IMR-90 (cell line): ENCODE measurements around the gene NFX1. TPM values are rescaled to one million over a fixed set of nuclear protein-coding genes. Genes with fewer than 3 reads are reported as not detected.
A peak's percentile ranks its signal among the peaks of the same experiment; 100 is the strongest.

Experiments
- ATAC-seq: fragments of 200-7000 bp; cut with Tn5 transposase; 2 replicates; pipeline ENCODE4 v1.9.1; 2020; ENCODE audit warnings: low read depth, mild to moderate bottlenecking, moderate library complexity
- BruUV-seq: library from RNA; stranded (reverse); fragments of 400-500 nt; replicated peaks from 2 replicates; lab custom pipeline; 2021; lab: Mats Ljungman, UMichigan
- CTCF ChIA-PET: fragments of 300-600 bp; formaldehyde crosslinking; extraction: SDS; loops from one replicate; lab custom pipeline; 2021; ENCODE audit warnings: antibody characterized with exemption; lab: Yijun Ruan, JAX
- POLR2A ChIA-PET: fragments of 300-600 bp; sonication (Branson Sonifier 250); formaldehyde crosslinking; loops from one replicate; lab custom pipeline; 2022; ENCODE audit warnings: antibody characterized with exemption; ENCODE audit not compliant: unreplicated experiment; lab: Charles Lee
- DNase-seq: peaks from one replicate; pipeline ENCODE4 v3.0.0; 2013
- H2AFZ ChIP-seq: replicated peaks from 2 replicates; pipeline ENCODE3; 2013; ENCODE audit warnings: low read length, mild to moderate bottlenecking; ENCODE audit not compliant: poor library complexity
- H2AK5ac ChIP-seq: 2 replicates; pipeline ENCODE4 v1.6.1; 2013; ENCODE audit warnings: low read depth, low read length, inconsistent platforms
- H2AK9ac ChIP-seq: replicated peaks from 2 replicates; pipeline ENCODE3; 2013; ENCODE audit warnings: mild to moderate bottlenecking, low read depth, low read length, moderate library complexity; ENCODE audit not compliant: poor library complexity
- H2BK120ac ChIP-seq: 2 replicates; pipeline ENCODE4 v1.6.1; 2013; ENCODE audit warnings: low read depth, low read length, inconsistent platforms
- H2BK15ac ChIP-seq: 3 replicates; pipeline ENCODE4 v1.6.1; 2013; ENCODE audit warnings: low read depth, low read length, inconsistent platforms
- H2BK20ac ChIP-seq: 2 replicates; pipeline ENCODE4 v1.6.1; 2013; ENCODE audit warnings: low read depth, mild to moderate bottlenecking, inconsistent platforms, low read length, moderate library complexity
- H2BK5ac ChIP-seq: 2 replicates; pipeline ENCODE4 v1.6.1; 2013; ENCODE audit warnings: mild to moderate bottlenecking, low read depth, low read length, inconsistent platforms; ENCODE audit not compliant: poor library complexity, severe bottlenecking
- H3K14ac ChIP-seq: replicated peaks from 2 replicates; pipeline ENCODE4 v1.6.1; 2013; ENCODE audit warnings: low read depth, low read length, inconsistent platforms
- H3K18ac ChIP-seq: 2 replicates; pipeline ENCODE4 v1.6.1; 2013; ENCODE audit warnings: low read depth, low read length, control low read depth
- H3K23ac ChIP-seq: 2 replicates; pipeline ENCODE4 v1.6.1; 2013; ENCODE audit warnings: low read depth, low read length, inconsistent platforms
- H3K27ac ChIP-seq: 2 replicates; pipeline ENCODE4 v1.5.1; 2013; ENCODE audit warnings: mild to moderate bottlenecking, control low read depth, low read length; ENCODE audit not compliant: insufficient read depth
- H3K27me3 ChIP-seq: 2 replicates; pipeline ENCODE4 v1.6.1; 2013; ENCODE audit warnings: low read length; ENCODE audit not compliant: control insufficient read depth, insufficient read depth
- H3K36me3 ChIP-seq: 2 replicates; pipeline ENCODE4 v1.6.1; 2013; ENCODE audit warnings: low read length, mixed read lengths; ENCODE audit not compliant: control insufficient read depth, insufficient read depth
- H3K4ac ChIP-seq: 2 replicates; pipeline ENCODE4 v1.6.1; 2013; ENCODE audit warnings: low read depth, low read length, inconsistent platforms
- H3K4me1 ChIP-seq: 2 replicates; pipeline ENCODE4 v1.6.1; 2013; ENCODE audit warnings: low read length, mixed read lengths; ENCODE audit not compliant: control insufficient read depth, insufficient read depth
- H3K4me2 ChIP-seq: 2 replicates; pipeline ENCODE4 v1.6.1; 2013; ENCODE audit warnings: low read depth, mild to moderate bottlenecking, control low read depth, low read length, moderate library complexity
- H3K4me3 ChIP-seq: 2 replicates; pipeline ENCODE4 v1.5.1; 2013; ENCODE audit warnings: low read depth, mild to moderate bottlenecking, control low read depth, low read length, moderate library complexity; ENCODE audit not compliant: insufficient read depth
- H3K56ac ChIP-seq: 2 replicates; pipeline ENCODE4 v1.6.1; 2013; ENCODE audit warnings: low read length, inconsistent platforms; ENCODE audit not compliant: insufficient read depth; ENCODE audit errors: extremely low read depth
- H3K79me1 ChIP-seq, 2 experiments: 2 replicates each; pipeline ENCODE4 v1.6.1; 2013; ENCODE audit warnings: low read length in 2 of 2, inconsistent platforms in 1 of 2, low read depth in 1 of 2
- H3K9ac ChIP-seq: 2 replicates; pipeline ENCODE4 v1.6.1; 2013; ENCODE audit warnings: low read depth, low read length, control low read depth
- H3K9me1 ChIP-seq: 2 replicates; pipeline ENCODE4 v1.6.1; 2013; ENCODE audit warnings: low read length, inconsistent platforms; ENCODE audit not compliant: insufficient read depth
- H3K9me3 ChIP-seq: 2 replicates; pipeline ENCODE4 v1.6.1; 2013; ENCODE audit warnings: low read length; ENCODE audit not compliant: control insufficient read depth, insufficient read depth
- H4K20me1 ChIP-seq: 2 replicates; pipeline ENCODE4 v1.6.1; 2013; ENCODE audit warnings: low read length, inconsistent platforms; ENCODE audit not compliant: insufficient read depth
- H4K5ac ChIP-seq: 2 replicates; pipeline ENCODE4 v1.6.1; 2013; ENCODE audit warnings: mild to moderate bottlenecking, low read depth, low read length, control low read depth
- H4K8ac ChIP-seq, 2 experiments: 2 replicates each; pipeline ENCODE4 v1.6.1; 2013; ENCODE audit warnings: low read depth in 2 of 2, low read length in 2 of 2, control low read depth in 1 of 2, inconsistent platforms in 1 of 2
- H4K91ac ChIP-seq: 2 replicates; pipeline ENCODE4 v1.6.1; 2013; ENCODE audit warnings: low read depth, low read length, inconsistent platforms; ENCODE audit not compliant: insufficient read depth
- CEBPB ChIP-seq: IDR thresholded peaks from 2 replicates; pipeline ENCODE4 v1.6.1; 2012; ENCODE audit warnings: low read depth, low read length, improper control_type of control experiment
- CHD1 ChIP-seq: IDR thresholded peaks from 2 replicates; pipeline ENCODE4 v1.6.1; 2012; ENCODE audit warnings: low read depth, low read length, improper control_type of control experiment
- FOS ChIP-seq: fragments of 150-350 bp; IDR thresholded peaks from 2 replicates; pipeline ENCODE4 v1.6.1; 2016; ENCODE audit warnings: low read depth, low read length
- MAFK ChIP-seq: IDR thresholded peaks from 2 replicates; pipeline ENCODE4 v1.6.1; 2012; ENCODE audit warnings: low read depth, low read length, improper control_type of control experiment
- MAZ ChIP-seq: IDR thresholded peaks from 2 replicates; pipeline ENCODE4 v1.6.1; 2012; ENCODE audit warnings: low read depth, mild to moderate bottlenecking, low read length, improper control_type of control experiment, moderate library complexity, borderline replicate concordance
- MXI1 ChIP-seq: IDR thresholded peaks from 2 replicates; pipeline ENCODE4 v1.6.1; 2012; ENCODE audit warnings: low read depth, mild to moderate bottlenecking, low read length, moderate library complexity, borderline replicate concordance
- POLR2A ChIP-seq: IDR thresholded peaks from 2 replicates; pipeline ENCODE4 v1.6.1; 2012; ENCODE audit warnings: mild to moderate bottlenecking, low read depth, low read length
- RAD21 ChIP-seq: IDR thresholded peaks from 2 replicates; pipeline ENCODE4 v1.6.1; 2012; ENCODE audit warnings: low read length, improper control_type of control experiment
- RFX5 ChIP-seq: IDR thresholded peaks from 2 replicates; pipeline ENCODE4 v1.8.0; 2012; ENCODE audit warnings: low read depth, mild to moderate bottlenecking, low read length, moderate library complexity
- SMC3 ChIP-seq: fragments of 150-350 bp; IDR thresholded peaks from 2 replicates; pipeline ENCODE4 v1.6.1; 2016; ENCODE audit warnings: low read depth, mild to moderate bottlenecking, antibody characterized with exemption, low read length, moderate library complexity
- WGBS, 2 experiments: methylation state at CpG; one replicate each; pipeline versions ENCODE4 v1.1.5 to v1.1.7; 2013; ENCODE audit warnings: missing lambda C conversion rate in 2 of 2; ENCODE audit not compliant: insufficient read length in 1 of 2; ENCODE audit errors: extremely low coverage in 2 of 2; 5-methylcytosine and 5-hydroxymethylcytosine counted together
- dilution Hi-C: fragments of 300-500 bp; cut with HindIII; formaldehyde crosslinking; loops from one replicate; pipeline ENCODE4 v1.14.3; 2018; ENCODE audit warnings: low sequenced_read_pairs; ENCODE audit not compliant: unreplicated experiment
- in situ Hi-C: fragments of 300-500 bp; cut with MboI; formaldehyde crosslinking; loops from 3 replicates; pipeline ENCODE4 v1.14.3; 2019; ENCODE audit warnings: low sequenced_read_pairs, inconsistent platforms, mixed read lengths
- intact Hi-C: fragments of 100-400 bp; cut with micrococcal nuclease; formaldehyde crosslinking; loops from 2 replicates; pipeline ENCODE4 v1.10.0; 2022
- polyA plus RNA-seq, 3 experiments: library from polyadenylated mRNA; depleted of rRNA; stranded (reverse); fragments of >200 nt; gene quantifications; 2 replicates each; pipeline ENCODE4 v1.2.3, GENCODE V29; 2012; ENCODE audit warnings: low replicate concordance in 1 of 3
- total RNA-seq: library from RNA; depleted of rRNA; stranded (reverse); fragments of >200 nt; gene quantifications from 2 replicates; pipeline ENCODE4 v1.2.3, GENCODE V29; 2012
- TF ChIP-seq, protein P1 (sequence below): conservative IDR thresholded peaks from 2 replicates; pipeline ENCODE4 v1.5.1; 2012; ENCODE audit warnings: mild to moderate bottlenecking, low read depth, low read length, improper control_type of control experiment
- TF ChIP-seq, protein P2 (sequence below): fragments of 150-350 bp; IDR thresholded peaks from 2 replicates; pipeline ENCODE4 v1.6.1; 2016; ENCODE audit warnings: low read depth, mild to moderate bottlenecking, low read length, moderate library complexity, borderline replicate concordance

NFX1 gene
- total and polyA plus RNA-seq, 2 of the 4 experiments (the other 2 are of a cell fraction): 27.0 to 36.0 TPM

DNA sequence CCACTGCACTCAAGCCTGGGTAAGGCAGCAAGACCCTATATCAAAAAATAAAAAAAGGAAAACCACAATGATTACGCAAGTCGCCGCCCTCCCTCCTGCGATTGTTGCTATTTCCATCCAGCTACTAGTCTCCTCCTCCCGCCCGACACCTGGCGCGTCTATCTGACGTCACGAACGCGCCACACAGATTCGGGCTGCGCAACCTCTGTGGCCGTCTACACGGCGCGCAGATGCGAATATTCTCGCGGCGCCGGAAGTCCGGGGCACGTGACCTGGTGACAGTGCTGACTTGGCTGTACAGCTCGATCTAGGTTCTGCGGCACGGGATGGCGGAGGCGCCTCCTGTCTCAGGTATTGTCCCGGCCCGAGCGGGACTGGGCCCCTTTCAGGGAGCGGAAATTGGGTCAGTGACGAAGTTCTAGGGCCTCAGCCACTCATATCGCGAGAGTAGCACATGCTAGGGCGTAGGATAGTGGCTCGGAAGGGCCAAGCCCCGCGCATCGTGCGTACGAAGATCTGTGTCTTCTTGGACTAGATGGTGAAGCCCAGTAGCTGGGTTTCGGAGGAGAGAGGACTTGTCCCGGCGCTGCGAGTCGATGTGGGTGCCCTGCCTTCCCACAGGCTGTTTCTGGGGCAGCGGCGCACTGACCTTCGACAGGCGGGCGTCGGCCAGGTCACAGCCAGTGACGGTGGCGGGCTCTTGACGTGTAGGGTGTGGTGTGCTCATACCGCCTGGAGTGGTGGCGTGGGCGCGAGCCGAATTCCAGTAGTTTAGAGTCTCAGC lies at the start of gene NFX1 (continued):
- peak; percentile 98 for TF ChIP-seq CHD1
- TF ChIP-seq FOS: peak; percentile 53
- no peak for TF ChIP-seq RAD21
- peak; percentile 80; the same call in 1 of the 2 replicates for TF ChIP-seq MXI1
- TF ChIP-seq CEBPB: peak; percentile 100
- no peak for TF ChIP-seq SMC3
- peak; percentile 98 for TF ChIP-seq POLR2A

DNA sequence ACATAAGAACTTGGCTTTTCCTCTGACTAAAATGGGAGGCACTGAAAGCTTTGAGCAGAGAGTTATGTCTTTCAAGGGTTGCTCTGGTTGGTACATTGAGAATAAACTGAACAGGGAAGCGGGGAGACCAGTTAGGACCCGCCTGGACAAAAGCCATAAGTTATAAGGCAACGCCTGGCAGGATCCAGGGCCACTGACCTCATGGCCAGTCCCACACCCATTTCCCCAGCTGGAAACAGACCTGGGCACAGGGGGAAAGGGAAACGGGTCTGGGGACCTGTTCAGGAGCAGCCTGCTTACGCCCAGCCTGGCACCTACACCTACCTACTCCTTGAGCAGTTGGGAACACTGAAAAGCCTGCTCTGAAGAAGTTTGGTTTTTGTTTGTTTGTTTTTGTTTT lies 49.0 kb upstream of the NFX1 start:
- Histone ChIP-seq H3K27ac (no peak overlapping the region), H2AK5ac (no peak overlapping the region; the same call in 1 of the 2 replicates), H3K79me1 (no peaks in the 10 kb centered on the region), H3K4me1 (peaks cover 4% of the 10 kb centered on the region; the same call in 1 of the 2 replicates), H3K56ac (no peak overlapping the region), H4K20me1 (no peaks in the 10 kb centered on the region), H3K23ac (no peak overlapping the region), H3K14ac (no peak overlapping the region), H2AFZ (peak overlapping the region; percentile 8), H2BK15ac (no peak overlapping the region), H3K36me3 (no peaks in the 10 kb centered on the region), H4K8ac (no peak overlapping the region), H3K9me3 (no peaks in the 10 kb centered on the region), H3K4ac (no peak overlapping the region), H3K9me1 (peaks cover 12% of the 10 kb centered on the region), H4K5ac (no peak overlapping the region), H3K9ac (no peak overlapping the region), H2AK9ac (no peak overlapping the region), H3K27me3 (no peaks in the 10 kb centered on the region), H2BK120ac (no peak overlapping the region), H3K4me2 (no peak overlapping the region), H4K91ac (no peak overlapping the region), H2BK20ac (no peak overlapping the region), H3K4me3 (no peak overlapping the region), H3K18ac (no peak overlapping the region), H2BK5ac (no peak overlapping the region)
- in situ Hi-C loops (no loop called here), intact Hi-C loops (no loop called here), dilution Hi-C loops (no loop called here)
- no TSS peak for BruUV-seq
- DNase-seq (no peak), ATAC-seq (no peak)
- POLR2A ChIA-PET: no interaction called here
- TF ChIP-seq SMC3 (no peak), MAZ (no peak), FOS (no peak), POLR2A (no peak), MAFK (no peak), RFX5 (no peak)
- TF ChIP-seq, protein P1, sequence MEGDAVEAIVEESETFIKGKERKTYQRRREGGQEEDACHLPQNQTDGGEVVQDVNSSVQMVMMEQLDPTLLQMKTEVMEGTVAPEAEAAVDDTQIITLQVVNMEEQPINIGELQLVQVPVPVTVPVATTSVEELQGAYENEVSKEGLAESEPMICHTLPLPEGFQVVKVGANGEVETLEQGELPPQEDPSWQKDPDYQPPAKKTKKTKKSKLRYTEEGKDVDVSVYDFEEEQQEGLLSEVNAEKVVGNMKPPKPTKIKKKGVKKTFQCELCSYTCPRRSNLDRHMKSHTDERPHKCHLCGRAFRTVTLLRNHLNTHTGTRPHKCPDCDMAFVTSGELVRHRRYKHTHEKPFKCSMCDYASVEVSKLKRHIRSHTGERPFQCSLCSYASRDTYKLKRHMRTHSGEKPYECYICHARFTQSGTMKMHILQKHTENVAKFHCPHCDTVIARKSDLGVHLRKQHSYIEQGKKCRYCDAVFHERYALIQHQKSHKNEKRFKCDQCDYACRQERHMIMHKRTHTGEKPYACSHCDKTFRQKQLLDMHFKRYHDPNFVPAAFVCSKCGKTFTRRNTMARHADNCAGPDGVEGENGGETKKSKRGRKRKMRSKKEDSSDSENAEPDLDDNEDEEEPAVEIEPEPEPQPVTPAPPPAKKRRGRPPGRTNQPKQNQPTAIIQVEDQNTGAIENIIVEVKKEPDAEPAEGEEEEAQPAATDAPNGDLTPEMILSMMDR: no peak
- TF ChIP-seq, protein P2, sequence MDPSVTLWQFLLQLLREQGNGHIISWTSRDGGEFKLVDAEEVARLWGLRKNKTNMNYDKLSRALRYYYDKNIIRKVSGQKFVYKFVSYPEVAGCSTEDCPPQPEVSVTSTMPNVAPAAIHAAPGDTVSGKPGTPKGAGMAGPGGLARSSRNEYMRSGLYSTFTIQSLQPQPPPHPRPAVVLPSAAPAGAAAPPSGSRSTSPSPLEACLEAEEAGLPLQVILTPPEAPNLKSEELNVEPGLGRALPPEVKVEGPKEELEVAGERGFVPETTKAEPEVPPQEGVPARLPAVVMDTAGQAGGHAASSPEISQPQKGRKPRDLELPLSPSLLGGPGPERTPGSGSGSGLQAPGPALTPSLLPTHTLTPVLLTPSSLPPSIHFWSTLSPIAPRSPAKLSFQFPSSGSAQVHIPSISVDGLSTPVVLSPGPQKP: no peak
- CTCF ChIA-PET: no interaction called here
- no CpG with 5 or more reads among the region's 5 CpGs for WGBS, 2 experiments
